ENCODE measurements around the gene SELENOM.

Gene SELENOM

GRCh38 chr22:31105282-31105929 lies 2.0 kb downstream of the SELENOM start:
- no peak for TF ChIP-seq CTCF (IDR thresholded peaks at IDR 0.05)

GRCh38 chr22:31104869-31105268 lies 2.5 kb downstream of the SELENOM start:
- no peak for TF ChIP-seq CTCF (IDR thresholded peaks at IDR 0.05)

GRCh38 chr22:31103899-31104694 lies 3.3 kb downstream of the SELENOM start:
- no peak for TF ChIP-seq CTCF (IDR thresholded peaks at IDR 0.05)

GRCh38 chr22:31103111-31103510 lies 4.3 kb downstream of the SELENOM start:
- no peak for TF ChIP-seq CTCF (IDR thresholded peaks at IDR 0.05)

GRCh38 chr22:31102441-31103081 lies 4.8 kb downstream of the SELENOM start:
- TF ChIP-seq CTCF (IDR thresholded peaks at IDR 0.05) = no peak

- TF ChIP-seq CTCF (IDR thresholded peaks at IDR 0.05) = no peak
These were observed 6.4 kb downstream of the SELENOM start for GRCh38 chr22:31100762-31101525.
